GM12875 (cell line): ENCODE results near the gene MGAT4A.

Experiments
- H3K4me3 ChIP-seq: one replicate; pipeline ENCODE4 v1.5.1; 2011; ENCODE audit warnings: low read depth, low read length, control low read depth
- CTCF ChIP-seq: IDR thresholded peaks from 2 replicates; pipeline ENCODE4 v1.5.1; 2011; ENCODE audit warnings: low read depth, mild to moderate bottlenecking, control low read depth, inconsistent platforms, low read length, moderate library complexity, borderline replicate concordance; ENCODE audit not compliant: insufficient read depth

Gene MGAT4A

GRCh38 chr2:98769784-98770183 is 38.9 kb upstream of the MGAT4A start:
- no peak for TF ChIP-seq CTCF
- no peak overlapping the region for H3K4me3 ChIP-seq

GRCh38 chr2:98769114-98769476 is 38.2 kb upstream of the MGAT4A start:
- no peak for TF ChIP-seq CTCF
- H3K4me3 ChIP-seq, result no peak overlapping the region

GRCh38 chr2:98768384-98769113 is 37.6 kb upstream of the MGAT4A start:
- TF ChIP-seq CTCF, result no peak
- H3K4me3 ChIP-seq, result no peak overlapping the region

- no peak overlapping the region for H3K4me3 ChIP-seq
- TF ChIP-seq CTCF, result no peak
Observed at GRCh38 chr2:98764499-98764898, 33.6 kb upstream of the MGAT4A start.

GRCh38 chr2:98763209-98763951 is 32.4 kb upstream of the MGAT4A start:
- TF ChIP-seq CTCF, result no peak

GRCh38 chr2:98761909-98762308 is 31.0 kb upstream of the MGAT4A start:
- TF ChIP-seq CTCF, result no peak

More at GRCh38 chr2:98763209-98763951, 32.4 kb upstream of the MGAT4A start:
- no peak overlapping the region for H3K4me3 ChIP-seq

More at GRCh38 chr2:98761909-98762308, 31.0 kb upstream of the MGAT4A start:
- H3K4me3 ChIP-seq, result no peak overlapping the region
